ENCODE measurements around the gene SAMSN1. TPM values are rescaled to one million over a fixed set of nuclear protein-coding genes. Genes with fewer than 3 reads are reported as not detected.

The SAMSN1 gene
- total RNA-seq, 4 donors from 2014 or later: 1.6 to 9.5 (median 5.2) TPM

- in situ Hi-C loops (cut with MboI; ENCODE audit: low pct_ligation_motif_present in 1 of 4, low pct_unique_long_range_greater_than_20kb in 1 of 4, low sequenced_read_pairs in 3 of 4): no loop called here
Observed at GRCh38 chr21:14587266-14587665, 41.2 kb upstream of the SAMSN1 start.

GRCh38 chr21:14585122-14585521 is 39.0 kb upstream of the SAMSN1 start:
- in situ Hi-C loops (cut with MboI; ENCODE audit: low pct_ligation_motif_present in 1 of 4, low pct_unique_long_range_greater_than_20kb in 1 of 4, low sequenced_read_pairs in 3 of 4) (no loop called here), intact Hi-C loops (cut with DNase I; ENCODE audit: low total_unique reads) (no loop called here)
- Histone ChIP-seq H3K9me3 (no peaks in the 10 kb centered on the region), H3K27me3 (no peaks in the 10 kb centered on the region), H3K36me3 (no peaks in the 10 kb centered on the region), H3K4me3 (no peak overlapping the region), H3K4me1 (no peaks in the 10 kb centered on the region), H3K27ac (no peak overlapping the region)
- no peak for DNase-seq
- TF ChIP-seq POLR2AphosphoS5 (IDR thresholded peaks at IDR 0.05) (no peak), POLR2A (IDR thresholded peaks at IDR 0.05) (no peak), CTCF (IDR thresholded peaks at IDR 0.05) (no peak), EP300 (IDR thresholded peaks at IDR 0.05; ENCODE audit: low read depth) (no peak)
- WGBS, 2 donors (ENCODE audit: low coverage in 1 of 2): 38 to 44% methylated on average over 1 of the region's 1 CpG

More at GRCh38 chr21:14587266-14587665, 41.2 kb upstream of the SAMSN1 start:
- Histone ChIP-seq H3K36me3 (no peaks in the 10 kb centered on the region), H3K4me3 (no peak overlapping the region), H3K27ac (no peak overlapping the region), H3K27me3 (no peaks in the 10 kb centered on the region), H3K4me1 (no peaks in the 10 kb centered on the region), H3K9me3 (no peaks in the 10 kb centered on the region)
- DNase-seq: no peak
- TF ChIP-seq EP300 (IDR thresholded peaks at IDR 0.05; ENCODE audit: low read depth): no peak
- TF ChIP-seq POLR2A (IDR thresholded peaks at IDR 0.05): no peak
- no peak for TF ChIP-seq CTCF (IDR thresholded peaks at IDR 0.05)
- TF ChIP-seq POLR2AphosphoS5 (IDR thresholded peaks at IDR 0.05): no peak
- intact Hi-C loops (cut with DNase I; ENCODE audit: low total_unique reads): no loop called here

- H3K9me3 ChIP-seq: no peaks in the 10 kb centered on the region
- H3K36me3 ChIP-seq: no peaks in the 10 kb centered on the region
- no peak for DNase-seq
- TF ChIP-seq POLR2AphosphoS5 (IDR thresholded peaks at IDR 0.05): no peak
- TF ChIP-seq POLR2A (IDR thresholded peaks at IDR 0.05): no peak
- TF ChIP-seq CTCF (IDR thresholded peaks at IDR 0.05): no peak
- no peak for TF ChIP-seq EP300 (IDR thresholded peaks at IDR 0.05; ENCODE audit: low read depth)
- H3K4me1 ChIP-seq: no peaks in the 10 kb centered on the region
- no peaks in the 10 kb centered on the region for H3K27me3 ChIP-seq
- WGBS, 2 donors (ENCODE audit: low coverage in 1 of 2): 66 to 70% methylated on average over 2 of the region's 2 CpGs
- intact Hi-C loops (cut with DNase I; ENCODE audit: low total_unique reads) (no loop called here), in situ Hi-C loops (cut with MboI; ENCODE audit: low pct_ligation_motif_present in 1 of 4, low pct_unique_long_range_greater_than_20kb in 1 of 4, low sequenced_read_pairs in 3 of 4) (no loop called here)
- no peak overlapping the region for H3K27ac ChIP-seq
- H3K4me3 ChIP-seq: no peak overlapping the region
Observed at GRCh38 chr21:14584357-14585095, 38.4 kb upstream of the SAMSN1 start.

- Histone ChIP-seq H3K27me3 (no peaks in the 10 kb centered on the region), H3K4me3 (no peak overlapping the region), H3K36me3 (no peaks in the 10 kb centered on the region), H3K4me1 (no peaks in the 10 kb centered on the region), H3K9me3 (no peaks in the 10 kb centered on the region), H3K27ac (no peak overlapping the region)
- DNase-seq: no peak
- intact Hi-C loops (cut with DNase I; ENCODE audit: low total_unique reads): no loop called here
- TF ChIP-seq POLR2A (IDR thresholded peaks at IDR 0.05) (no peak), CTCF (IDR thresholded peaks at IDR 0.05) (no peak), EP300 (IDR thresholded peaks at IDR 0.05; ENCODE audit: low read depth) (no peak), POLR2AphosphoS5 (IDR thresholded peaks at IDR 0.05) (no peak)
- WGBS, 2 donors (ENCODE audit: low coverage in 1 of 2): 95% methylated on average over 4 of the region's 4 CpGs
- in situ Hi-C loops (cut with MboI; ENCODE audit: low pct_ligation_motif_present in 1 of 4, low pct_unique_long_range_greater_than_20kb in 1 of 4, low sequenced_read_pairs in 3 of 4): no loop called here
Observed at GRCh38 chr21:14583629-14584255, 37.6 kb upstream of the SAMSN1 start.
